Breast epithelium (tissue), 3 donors: ENCODE measurements around the gene DAB2IP.

Experiments used
- POLR2A ChIP-seq: fragments of 450-650 bp; IDR thresholded peaks from one replicate; pipeline ENCODE4 v1.6.1; 2016; ENCODE audit warnings: antibody characterized with exemption, mild to moderate bottlenecking, moderate library complexity
- POLR2AphosphoS5 ChIP-seq, 3 donors: sonication (generic); formaldehyde crosslinking; IDR thresholded peaks; one replicate each; pipeline ENCODE4 v1.6.1; 2017; ENCODE audit warnings: antibody characterized with exemption in 3 of 3
- TF ChIP-seq, protein P1 (sequence below), 3 donors: fragments of 450-650 bp; IDR thresholded peaks; one replicate each; pipeline ENCODE4 v1.5.1; 2016 to 2017; ENCODE audit warnings: antibody characterized with exemption in 3 of 3, mild to moderate bottlenecking in 3 of 3, moderate library complexity in 3 of 3

- TF ChIP-seq, protein P1, sequence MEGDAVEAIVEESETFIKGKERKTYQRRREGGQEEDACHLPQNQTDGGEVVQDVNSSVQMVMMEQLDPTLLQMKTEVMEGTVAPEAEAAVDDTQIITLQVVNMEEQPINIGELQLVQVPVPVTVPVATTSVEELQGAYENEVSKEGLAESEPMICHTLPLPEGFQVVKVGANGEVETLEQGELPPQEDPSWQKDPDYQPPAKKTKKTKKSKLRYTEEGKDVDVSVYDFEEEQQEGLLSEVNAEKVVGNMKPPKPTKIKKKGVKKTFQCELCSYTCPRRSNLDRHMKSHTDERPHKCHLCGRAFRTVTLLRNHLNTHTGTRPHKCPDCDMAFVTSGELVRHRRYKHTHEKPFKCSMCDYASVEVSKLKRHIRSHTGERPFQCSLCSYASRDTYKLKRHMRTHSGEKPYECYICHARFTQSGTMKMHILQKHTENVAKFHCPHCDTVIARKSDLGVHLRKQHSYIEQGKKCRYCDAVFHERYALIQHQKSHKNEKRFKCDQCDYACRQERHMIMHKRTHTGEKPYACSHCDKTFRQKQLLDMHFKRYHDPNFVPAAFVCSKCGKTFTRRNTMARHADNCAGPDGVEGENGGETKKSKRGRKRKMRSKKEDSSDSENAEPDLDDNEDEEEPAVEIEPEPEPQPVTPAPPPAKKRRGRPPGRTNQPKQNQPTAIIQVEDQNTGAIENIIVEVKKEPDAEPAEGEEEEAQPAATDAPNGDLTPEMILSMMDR (IDR thresholded peaks at IDR 0.05), result no peak
- TF ChIP-seq POLR2A (no peak), POLR2AphosphoS5 (IDR thresholded peaks at IDR 0.05) (no peak)
Measured at GRCh38 chr9:121655231-121655755, 3.9 kb downstream of the DAB2IP start.
